Peyer's patch (tissue), 4 donors: ENCODE measurements around the gene RPF1. TPM values are rescaled to one million over a fixed set of nuclear protein-coding genes. Genes with fewer than 3 reads are reported as not detected.

ENCODE experiments used
- DNase-seq, 3 donors: peaks; one replicate each; pipeline ENCODE4 v3.0.0-alpha.2; 2017 to 2019
- H3K27ac ChIP-seq, 4 donors: fragments of 200-600 bp; sonication (generic); one replicate each; pipeline ENCODE4 v1.5.1; 2016 to 2019
- H3K27me3 ChIP-seq, 2 donors: fragments of 200-600 bp; sonication (generic); one replicate each; pipeline ENCODE4 v1.5.1; 2019
- H3K36me3 ChIP-seq, 3 donors: fragments of 200-600 bp; sonication (generic); one replicate each; pipeline ENCODE4 v1.5.1; 2016 to 2019
- H3K4me1 ChIP-seq, 4 donors: fragments of 200-600 bp; sonication (generic); one replicate each; pipeline ENCODE4 v1.5.1; 2016 to 2019
- H3K4me3 ChIP-seq, 4 donors: fragments of 200-600 bp; sonication (generic); 1 replicate in 3 of 4; 2 replicates in 1 of 4; pipeline ENCODE4 v1.5.1; 2016 to 2019; ENCODE audit warnings: mild to moderate bottlenecking in 1 of 4
- H3K9me3 ChIP-seq, 4 donors: fragments of 200-600 bp; sonication (generic); one replicate each; pipeline ENCODE4 v1.5.1; 2016 to 2019; ENCODE audit warnings: mild to moderate bottlenecking in 1 of 4
- CTCF ChIP-seq, 6 experiments: fragments of 450-650 bp in 4 of 6; fragments of 200-600 bp in 2 of 6; sonication (generic) in 1 of 6; IDR thresholded peaks; one replicate each; pipeline ENCODE4 v1.5.1; 2017 to 2019; ENCODE audit warnings: antibody characterized with exemption in 6 of 6, mild to moderate bottlenecking in 3 of 6, moderate library complexity in 1 of 6
- POLR2A ChIP-seq, 2 donors: fragments of 450-650 bp; IDR thresholded peaks; one replicate each; pipeline ENCODE4 v1.5.1; 2017; ENCODE audit warnings: antibody characterized with exemption in 2 of 2, mild to moderate bottlenecking in 2 of 2, moderate library complexity in 2 of 2
- total RNA-seq, 4 donors: library from RNA; depleted of rRNA; stranded (reverse); fragments of >200 nt; gene quantifications; one replicate each; pipeline ENCODE4 v1.1.0, GENCODE V29; 2016

The RPF1 gene
- total RNA-seq, 4 donors from 2014 or later, result 12.1 to 37.1 (median 18.4) TPM

GRCh38 chr1:84510668-84511067 lies 31.6 kb downstream of the RPF1 start:
- TF ChIP-seq POLR2A (IDR thresholded peaks at IDR 0.05), result no peak
- no peak for TF ChIP-seq CTCF (IDR thresholded peaks at IDR 0.05)
- H3K27me3 ChIP-seq, result no peaks in the 10 kb centered on the region
- DNase-seq, result no peak
- peaks cover 0 to 5% (median 0%) of the 10 kb centered on the region in 4 donors for H3K4me1 ChIP-seq
- no peak overlapping the region for H3K27ac ChIP-seq
- H3K9me3 ChIP-seq, result no peaks in the 10 kb centered on the region
- H3K36me3 ChIP-seq, result no peaks in the 10 kb centered on the region
- no peak overlapping the region for H3K4me3 ChIP-seq

GRCh38 chr1:84524590-84524989 lies 45.5 kb downstream of the RPF1 start:
- H3K4me3 ChIP-seq, result no peak overlapping the region
- no peaks in the 10 kb centered on the region for H3K4me1 ChIP-seq
- no peaks in the 10 kb centered on the region for H3K36me3 ChIP-seq
- H3K9me3 ChIP-seq, result no peaks in the 10 kb centered on the region
- no peaks in the 10 kb centered on the region for H3K27me3 ChIP-seq
- no peak for DNase-seq
- TF ChIP-seq CTCF (IDR thresholded peaks at IDR 0.05) (no peak), POLR2A (IDR thresholded peaks at IDR 0.05) (no peak)
- no peak overlapping the region for H3K27ac ChIP-seq

- H3K4me3 ChIP-seq, result no peak overlapping the region
- TF ChIP-seq POLR2A (IDR thresholded peaks at IDR 0.05), result no peak
- no peak for TF ChIP-seq CTCF (IDR thresholded peaks at IDR 0.05)
Observed at GRCh38 chr1:84525779-84526178, 46.7 kb downstream of the RPF1 start.

GRCh38 chr1:84538599-84538998 lies 59.5 kb downstream of the RPF1 start:
- H3K27ac ChIP-seq, result no peak overlapping the region
- no peak overlapping the region for H3K4me3 ChIP-seq
- no peaks in the 10 kb centered on the region for H3K27me3 ChIP-seq
- no peaks in the 10 kb centered on the region for H3K9me3 ChIP-seq
- TF ChIP-seq POLR2A (IDR thresholded peaks at IDR 0.05), result no peak
- TF ChIP-seq CTCF (IDR thresholded peaks at IDR 0.05), result no peak
- peaks cover 0 to 4% (median 0%) of the 10 kb centered on the region in 3 donors for H3K36me3 ChIP-seq
- no peaks in the 10 kb centered on the region for H3K4me1 ChIP-seq
- no peak for DNase-seq

More at GRCh38 chr1:84525779-84526178, 46.7 kb downstream of the RPF1 start:
- no peak for DNase-seq
- no peaks in the 10 kb centered on the region for H3K4me1 ChIP-seq
- H3K27ac ChIP-seq, result no peak overlapping the region
- H3K9me3 ChIP-seq, result no peaks in the 10 kb centered on the region
- H3K36me3 ChIP-seq, result no peaks in the 10 kb centered on the region
- H3K27me3 ChIP-seq, result no peaks in the 10 kb centered on the region

GRCh38 chr1:84539972-84540371 lies 60.9 kb downstream of the RPF1 start:
- no peak for DNase-seq
- Histone ChIP-seq H3K9me3 (no peaks in the 10 kb centered on the region), H3K27me3 (no peaks in the 10 kb centered on the region), H3K4me3 (no peak overlapping the region), H3K27ac (no peak overlapping the region), H3K36me3 (peaks cover 0 to 4% (median 0%) of the 10 kb centered on the region in 3 donors), H3K4me1 (no peaks in the 10 kb centered on the region)
- TF ChIP-seq POLR2A (IDR thresholded peaks at IDR 0.05), result no peak
- TF ChIP-seq CTCF (IDR thresholded peaks at IDR 0.05), result no peak

GRCh38 chr1:84540759-84541158 lies 61.7 kb downstream of the RPF1 start:
- H3K36me3 ChIP-seq, result peaks cover 0 to 4% (median 0%) of the 10 kb centered on the region in 3 donors
- TF ChIP-seq POLR2A (IDR thresholded peaks at IDR 0.05) (no peak), CTCF (IDR thresholded peaks at IDR 0.05) (no peak)
- H3K4me1 ChIP-seq, result no peaks in the 10 kb centered on the region
- no peak overlapping the region for H3K4me3 ChIP-seq
- H3K27me3 ChIP-seq, result no peaks in the 10 kb centered on the region
- H3K27ac ChIP-seq, result no peak overlapping the region
- no peaks in the 10 kb centered on the region for H3K9me3 ChIP-seq
- no peak for DNase-seq
